Measurements from ENCODE around the gene IGSF23.

Gene IGSF23

GRCh38 chr19:44618640-44619357 lies 5.4 kb downstream of the IGSF23 start:
- Histone ChIP-seq H3K27me3 (ENCODE audit: insufficient read depth, low read length) (no peaks in the 10 kb centered on the region), H3K36me3 (ENCODE audit: insufficient read depth, low read length) (no peaks in the 10 kb centered on the region), H2AFZ (ENCODE audit: low read length) (no peak overlapping the region), H3K4me1 (ENCODE audit: insufficient read depth, low read length, severe bottlenecking) (no peaks in the 10 kb centered on the region), H3K4me3 (ENCODE audit: low read depth, low read length, poor library complexity, severe bottlenecking) (no peak overlapping the region), H3K9me2 (ENCODE audit: low read depth, low read length) (no peaks in the 10 kb centered on the region), H3K9ac (ENCODE audit: low read length) (no peak overlapping the region), H4K20me1 (ENCODE audit: insufficient read depth, low read length) (no peaks in the 10 kb centered on the region), H3F3A (ENCODE audit: insufficient read depth, low read length) (no peaks in the 10 kb centered on the region), H3K9me3 (ENCODE audit: low read length) (no peaks in the 10 kb centered on the region), H3K79me2 (ENCODE audit: insufficient read depth, low read length) (no peaks in the 10 kb centered on the region), H3K4me2 (ENCODE audit: low read length) (no peak overlapping the region), H3K27ac (ENCODE audit: low read depth, low read length, poor library complexity, severe bottlenecking) (no peak overlapping the region)
- TF ChIP-seq, protein P1, sequence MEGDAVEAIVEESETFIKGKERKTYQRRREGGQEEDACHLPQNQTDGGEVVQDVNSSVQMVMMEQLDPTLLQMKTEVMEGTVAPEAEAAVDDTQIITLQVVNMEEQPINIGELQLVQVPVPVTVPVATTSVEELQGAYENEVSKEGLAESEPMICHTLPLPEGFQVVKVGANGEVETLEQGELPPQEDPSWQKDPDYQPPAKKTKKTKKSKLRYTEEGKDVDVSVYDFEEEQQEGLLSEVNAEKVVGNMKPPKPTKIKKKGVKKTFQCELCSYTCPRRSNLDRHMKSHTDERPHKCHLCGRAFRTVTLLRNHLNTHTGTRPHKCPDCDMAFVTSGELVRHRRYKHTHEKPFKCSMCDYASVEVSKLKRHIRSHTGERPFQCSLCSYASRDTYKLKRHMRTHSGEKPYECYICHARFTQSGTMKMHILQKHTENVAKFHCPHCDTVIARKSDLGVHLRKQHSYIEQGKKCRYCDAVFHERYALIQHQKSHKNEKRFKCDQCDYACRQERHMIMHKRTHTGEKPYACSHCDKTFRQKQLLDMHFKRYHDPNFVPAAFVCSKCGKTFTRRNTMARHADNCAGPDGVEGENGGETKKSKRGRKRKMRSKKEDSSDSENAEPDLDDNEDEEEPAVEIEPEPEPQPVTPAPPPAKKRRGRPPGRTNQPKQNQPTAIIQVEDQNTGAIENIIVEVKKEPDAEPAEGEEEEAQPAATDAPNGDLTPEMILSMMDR (IDR thresholded peaks at IDR 0.05; ENCODE audit: low read length): no peak
- no peak for TF ChIP-seq EZH2 (IDR thresholded peaks at IDR 0.05; ENCODE audit: borderline replicate concordance, low read length)

DNA sequence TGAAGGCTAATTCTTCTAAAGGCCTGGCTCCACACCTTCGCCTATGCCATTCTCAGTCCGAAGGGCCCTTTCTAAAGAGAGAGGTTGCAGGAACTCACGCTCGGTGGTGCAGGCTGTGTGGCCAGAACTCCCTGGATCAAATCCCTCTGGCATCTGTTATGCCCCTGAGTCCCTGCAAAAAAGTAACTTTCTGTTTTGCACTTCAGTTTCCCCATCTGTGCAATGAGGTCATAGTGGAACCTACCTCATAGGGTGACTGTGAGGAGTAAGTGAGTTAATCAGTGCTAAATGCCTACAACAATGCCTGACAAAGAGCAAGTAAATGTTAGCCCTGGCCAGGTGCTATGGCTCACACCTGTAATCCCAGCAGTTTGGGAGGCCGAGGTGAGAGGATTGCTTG lies 7.3 kb downstream of the IGSF23 start:
- Histone ChIP-seq H3K9me2 (ENCODE audit: low read depth, low read length) (no peaks in the 10 kb centered on the region), H3K27ac (ENCODE audit: low read depth, low read length, poor library complexity, severe bottlenecking) (no peak overlapping the region), H3K9ac (ENCODE audit: low read length) (no peak overlapping the region), H3F3A (ENCODE audit: insufficient read depth, low read length) (no peaks in the 10 kb centered on the region), H3K9me3 (ENCODE audit: low read length) (no peaks in the 10 kb centered on the region), H3K27me3 (ENCODE audit: insufficient read depth, low read length) (no peaks in the 10 kb centered on the region), H3K36me3 (ENCODE audit: insufficient read depth, low read length) (no peaks in the 10 kb centered on the region), H4K20me1 (ENCODE audit: insufficient read depth, low read length) (no peaks in the 10 kb centered on the region), H3K4me2 (ENCODE audit: low read length) (no peak overlapping the region), H3K4me1 (ENCODE audit: insufficient read depth, low read length, severe bottlenecking) (no peaks in the 10 kb centered on the region), H3K4me3 (ENCODE audit: low read depth, low read length, poor library complexity, severe bottlenecking) (no peak overlapping the region), H2AFZ (ENCODE audit: low read length) (no peak overlapping the region), H3K79me2 (ENCODE audit: insufficient read depth, low read length) (no peaks in the 10 kb centered on the region)
- TF ChIP-seq, protein P1 (IDR thresholded peaks at IDR 0.05; ENCODE audit: low read length): no peak

DNA sequence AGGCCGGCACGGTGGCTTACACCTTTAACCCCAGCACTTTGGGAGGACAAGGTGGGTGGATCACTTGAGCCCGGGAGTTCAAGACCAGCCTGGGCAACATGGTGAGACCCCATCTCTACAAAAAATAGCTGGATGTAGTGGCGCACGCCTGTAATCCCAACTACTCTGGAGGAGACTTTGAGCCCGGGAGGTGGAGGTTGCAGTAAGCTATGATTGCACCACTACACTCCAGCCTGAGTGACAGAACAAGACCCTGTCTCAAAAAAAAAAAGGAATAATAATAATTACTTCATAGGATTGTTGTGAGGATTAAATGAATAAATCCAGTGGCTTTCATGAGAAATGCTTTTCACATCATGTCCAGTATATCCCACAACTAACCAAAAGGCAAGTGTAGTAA lies 8.0 kb downstream of the IGSF23 start:
- Histone ChIP-seq H3K9me2 (ENCODE audit: low read depth, low read length) (no peaks in the 10 kb centered on the region), H4K20me1 (ENCODE audit: insufficient read depth, low read length) (no peaks in the 10 kb centered on the region), H3K4me1 (ENCODE audit: insufficient read depth, low read length, severe bottlenecking) (no peaks in the 10 kb centered on the region), H2AFZ (ENCODE audit: low read length) (no peak overlapping the region), H3K27me3 (ENCODE audit: insufficient read depth, low read length) (no peaks in the 10 kb centered on the region), H3K4me3 (ENCODE audit: low read depth, low read length, poor library complexity, severe bottlenecking) (no peak overlapping the region), H3K79me2 (ENCODE audit: insufficient read depth, low read length) (no peaks in the 10 kb centered on the region), H3K9me3 (ENCODE audit: low read length) (no peaks in the 10 kb centered on the region), H3K36me3 (ENCODE audit: insufficient read depth, low read length) (no peaks in the 10 kb centered on the region), H3K9ac (ENCODE audit: low read length) (no peak overlapping the region), H3K4me2 (ENCODE audit: low read length) (no peak overlapping the region), H3F3A (ENCODE audit: insufficient read depth, low read length) (no peaks in the 10 kb centered on the region), H3K27ac (ENCODE audit: low read depth, low read length, poor library complexity, severe bottlenecking) (no peak overlapping the region)
- TF ChIP-seq, protein P1 (IDR thresholded peaks at IDR 0.05; ENCODE audit: low read length): no peak
- TF ChIP-seq EZH2 (IDR thresholded peaks at IDR 0.05; ENCODE audit: borderline replicate concordance, low read length): no peak
